ENCODE measurements around the gene SORBS2. TPM values are rescaled to one million over a fixed set of nuclear protein-coding genes. Genes with fewer than 3 reads are reported as not detected.
A peak's percentile ranks its signal among the peaks of the same experiment; 100 is the strongest.

Gene SORBS2
- polyA plus RNA-seq, 10 donors = 13.3 to 33.8 (median 22.9) TPM

GRCh38 chr4:185592438-185592837 lies 219.6 kb downstream of the SORBS2 start:
- DNase-seq = no peak

- no peak for DNase-seq
These were observed 220.3 kb downstream of the SORBS2 start for GRCh38 chr4:185591679-185592141.

GRCh38 chr4:185590982-185591381 lies 221.0 kb downstream of the SORBS2 start:
- no peak for DNase-seq

GRCh38 chr4:185589067-185589836 lies 222.7 kb downstream of the SORBS2 start:
- no peak for DNase-seq

GRCh38 chr4:185587427-185588161 lies 224.4 kb downstream of the SORBS2 start:
- DNase-seq = peak in 2 of 3 donors; percentile 49 to 66

- DNase-seq = no peak
These were observed 225.0 kb downstream of the SORBS2 start for GRCh38 chr4:185587030-185587426.

- no peak for DNase-seq
These were observed 226.8 kb downstream of the SORBS2 start for GRCh38 chr4:185585211-185585610.

GRCh38 chr4:185583813-185584212 lies 228.2 kb downstream of the SORBS2 start:
- no peak for DNase-seq

- no peak for DNase-seq
These were observed 229.2 kb downstream of the SORBS2 start for GRCh38 chr4:185582651-185583400.

GRCh38 chr4:185580699-185581098 lies 231.3 kb downstream of the SORBS2 start:
- no peak for DNase-seq

GRCh38 chr4:185578284-185578683 lies 233.7 kb downstream of the SORBS2 start:
- DNase-seq = no peak

GRCh38 chr4:185576962-185577950 lies 234.7 kb downstream of the SORBS2 start:
- peak in 2 of 3 donors; percentile 72 to 74 for DNase-seq

GRCh38 chr4:185576314-185576961 lies 235.6 kb downstream of the SORBS2 start:
- DNase-seq = no peak

- DNase-seq = peak in 2 of 3 donors; percentile 58 to 82
These were observed 238.3 kb downstream of the SORBS2 start for GRCh38 chr4:185573651-185574199.

- DNase-seq = no peak
These were observed 241.3 kb downstream of the SORBS2 start for GRCh38 chr4:185570727-185571126.

- DNase-seq = peak; percentile 72 to 80 (median 80)
These were observed 244.3 kb downstream of the SORBS2 start for GRCh38 chr4:185567381-185568376.

GRCh38 chr4:185566972-185567371 lies 245.0 kb downstream of the SORBS2 start:
- peak; percentile 67 to 83 (median 68) for DNase-seq

GRCh38 chr4:185566425-185566824 lies 245.6 kb downstream of the SORBS2 start:
- DNase-seq = peak in 1 of 3 donors; percentile 39

- no peak for DNase-seq
These were observed 246.3 kb downstream of the SORBS2 start for GRCh38 chr4:185565696-185566095.
